GM23248 (cell line): ENCODE data around the gene AKAP12. TPM values are rescaled to one million over a fixed set of nuclear protein-coding genes. Genes with fewer than 3 reads are reported as not detected.
"Not testable (repeated sequence)": the region's sequence is repeated elsewhere in the genome, so short reads cannot be mapped to it uniquely, and the experiment has no call there.

Source experiments
- DNase-seq: peaks from one replicate; pipeline ENCODE4 v3.0.0-alpha.2; 2015
- H2AFZ ChIP-seq: fragments of 200-600 bp; sonication (generic); 2 replicates; pipeline ENCODE4 v1.6.1; 2016; ENCODE audit warnings: antibody characterized with exemption
- H3F3A ChIP-seq: fragments of 200-600 bp; sonication (generic); 2 replicates; pipeline ENCODE4 v1.6.1; 2016; ENCODE audit warnings: mild to moderate bottlenecking, antibody characterized with exemption, mixed run types; ENCODE audit not compliant: insufficient read depth
- H3K27ac ChIP-seq: fragments of 200-600 bp; sonication (generic); 2 replicates; pipeline ENCODE4 v1.5.1; 2016; ENCODE audit warnings: mild to moderate bottlenecking
- H3K27me3 ChIP-seq: fragments of 200-600 bp; sonication (generic); replicated peaks from 2 replicates; pipeline ENCODE4 v1.6.1; 2016; ENCODE audit warnings: mild to moderate bottlenecking; ENCODE audit not compliant: insufficient read depth
- H3K36me3 ChIP-seq: fragments of 200-600 bp; sonication (generic); 2 replicates; pipeline ENCODE4 v1.6.1; 2016; ENCODE audit warnings: low read depth, mild to moderate bottlenecking
- H3K4me1 ChIP-seq: fragments of 200-600 bp; sonication (generic); 2 replicates; pipeline ENCODE4 v1.6.1; 2016; ENCODE audit warnings: mild to moderate bottlenecking; ENCODE audit not compliant: insufficient read depth
- H3K4me2 ChIP-seq: fragments of 200-600 bp; sonication (generic); one replicate; pipeline ENCODE4 v1.6.1; 2016; ENCODE audit warnings: mild to moderate bottlenecking; ENCODE audit not compliant: unreplicated experiment
- H3K4me3 ChIP-seq: fragments of 200-600 bp; sonication (generic); 2 replicates; pipeline ENCODE4 v1.5.1; 2016; ENCODE audit warnings: mild to moderate bottlenecking
- H3K79me2 ChIP-seq: fragments of 200-600 bp; sonication (generic); 2 replicates; pipeline ENCODE4 v1.6.1; 2016; ENCODE audit warnings: mild to moderate bottlenecking; ENCODE audit not compliant: insufficient read depth
- H3K9ac ChIP-seq: fragments of 200-600 bp; sonication (generic); 2 replicates; pipeline ENCODE4 v1.6.1; 2016; ENCODE audit warnings: mild to moderate bottlenecking
- H3K9me2 ChIP-seq: fragments of 200-600 bp; sonication (generic); 2 replicates; pipeline ENCODE4 v1.6.1; 2016; ENCODE audit warnings: mixed run types, mild to moderate bottlenecking, moderate library complexity; ENCODE audit not compliant: insufficient read depth
- H3K9me3 ChIP-seq: fragments of 200-600 bp; sonication (generic); one replicate; pipeline ENCODE4 v1.6.1; 2017; ENCODE audit warnings: low read depth
- H4K20me1 ChIP-seq: fragments of 200-600 bp; sonication (generic); 2 replicates; pipeline ENCODE4 v1.6.0; 2016; ENCODE audit not compliant: insufficient read depth
- EZH2 ChIP-seq: fragments of 200-600 bp; sonication (generic); IDR thresholded peaks from 2 replicates; pipeline ENCODE4 v1.6.1; 2018; ENCODE audit warnings: antibody characterized with exemption, mild to moderate bottlenecking; ENCODE audit not compliant: insufficient read depth, poor library complexity, severe bottlenecking
- EZH2phosphoT487 ChIP-seq: fragments of 200-600 bp; sonication (generic); IDR thresholded peaks from 2 replicates; pipeline ENCODE4 v1.6.1; 2018; ENCODE audit warnings: antibody characterized with exemption, moderate library complexity, mild to moderate bottlenecking, low read depth; ENCODE audit not compliant: insufficient read depth
- WGBS, 2 experiments: methylation state at CpG; one replicate each; pipeline ENCODE4 v1.1.6; 2015 to 2017; ENCODE audit warnings: low lambda C conversion rate in 2 of 2, low coverage in 1 of 2; ENCODE audit errors: missing lambda C conversion rate in 2 of 2; 5-methylcytosine and 5-hydroxymethylcytosine counted together
- in situ Hi-C: fragments of 300-500 bp; cut with MboI; formaldehyde crosslinking; loops from 2 replicates; pipeline ENCODE4 v1.15.0; 2020
- polyA plus RNA-seq: library from polyadenylated mRNA; unstranded; fragments of >200 nt; fragmentation: Nextera tagmentation; extraction: Ambion mirVana; gene quantifications from 2 replicates; pipeline ENCODE4 v1.2.1, GENCODE V29; 2016
- total RNA-seq: library from RNA; depleted of rRNA; stranded (reverse); fragments of >200 nt; shearing (Covaris generic); gene quantifications from 2 replicates; pipeline ENCODE4 v1.2.3, GENCODE V29; 2014

Gene AKAP12
- total and polyA plus RNA-seq, 2 experiments from 2014 or later: 15.7 to 24.6 TPM

DNA sequence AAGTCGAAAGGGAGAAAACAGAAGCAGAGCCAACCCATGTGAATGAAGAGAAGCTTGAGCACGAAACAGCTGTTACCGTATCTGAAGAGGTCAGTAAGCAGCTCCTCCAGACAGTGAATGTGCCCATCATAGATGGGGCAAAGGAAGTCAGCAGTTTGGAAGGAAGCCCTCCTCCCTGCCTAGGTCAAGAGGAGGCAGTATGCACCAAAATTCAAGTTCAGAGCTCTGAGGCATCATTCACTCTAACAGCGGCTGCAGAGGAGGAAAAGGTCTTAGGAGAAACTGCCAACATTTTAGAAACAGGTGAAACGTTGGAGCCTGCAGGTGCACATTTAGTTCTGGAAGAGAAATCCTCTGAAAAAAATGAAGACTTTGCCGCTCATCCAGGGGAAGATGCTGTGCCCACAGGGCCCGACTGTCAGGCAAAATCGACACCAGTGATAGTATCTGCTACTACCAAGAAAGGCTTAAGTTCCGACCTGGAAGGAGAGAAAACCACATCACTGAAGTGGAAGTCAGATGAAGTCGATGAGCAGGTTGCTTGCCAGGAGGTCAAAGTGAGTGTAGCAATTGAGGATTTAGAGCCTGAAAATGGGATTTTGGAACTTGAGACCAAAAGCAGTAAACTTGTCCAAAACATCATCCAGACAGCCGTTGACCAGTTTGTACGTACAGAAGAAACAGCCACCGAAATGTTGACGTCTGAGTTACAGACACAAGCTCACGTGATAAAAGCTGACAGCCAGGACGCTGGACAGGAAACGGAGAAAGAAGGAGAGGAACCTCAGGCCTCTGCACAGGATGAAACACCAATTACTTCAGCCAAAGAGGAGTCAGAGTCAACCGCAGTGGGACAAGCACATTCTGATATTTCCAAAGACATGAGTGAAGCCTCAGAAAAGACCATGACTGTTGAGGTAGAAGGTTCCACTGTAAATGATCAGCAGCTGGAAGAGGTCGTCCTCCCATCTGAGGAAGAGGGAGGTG, 112.9 kb downstream of the AKAP12 start:
- Histone ChIP-seq H3K9me3 (no peaks in the 10 kb centered on the region), H3K36me3 (no peaks in the 10 kb centered on the region; the same call in 1 of the 2 replicates), H3K9me2 (no peaks in the 10 kb centered on the region), H3F3A (0 out of 2 replicates have a peak, but pooled peaks cover 4% of the 10 kb centered on the region), H2AFZ (no peak overlapping the region), H3K4me2 (no peak overlapping the region), H3K9ac (no peak overlapping the region), H3K27ac (no peak overlapping the region), H3K27me3 (no peaks in the 10 kb centered on the region), H3K4me3 (no peak overlapping the region), H4K20me1 (no peaks in the 10 kb centered on the region), H3K79me2 (no peaks in the 10 kb centered on the region), H3K4me1 (peaks cover 7% of the 10 kb centered on the region; the same call in 1 of the 2 replicates)
- no peak for DNase-seq
- 93 to 94% methylated on average over 19 of the region's 19 CpGs for WGBS, 2 experiments
- no peak for TF ChIP-seq EZH2phosphoT487
- no peak for TF ChIP-seq EZH2
- in situ Hi-C loops: no loop called here

DNA sequence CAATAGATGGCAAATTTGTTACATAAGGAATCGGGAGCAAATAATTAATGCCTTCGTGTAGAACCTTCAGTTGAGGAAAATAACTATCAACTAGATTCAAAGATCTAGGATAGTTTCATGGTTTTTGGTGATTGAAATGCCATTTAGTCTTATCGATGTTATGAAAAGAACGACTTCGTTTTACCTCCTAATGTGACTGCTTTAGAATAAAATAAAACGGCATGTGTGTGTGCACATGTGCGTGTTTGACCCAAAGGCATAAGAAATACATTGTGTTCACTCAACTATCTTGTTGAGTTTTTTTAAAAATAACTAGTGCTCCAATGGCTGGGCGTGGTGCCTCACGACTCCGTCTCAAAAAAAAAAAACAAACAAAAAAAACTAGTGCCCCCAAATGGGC, 114.0 kb downstream of the AKAP12 start:
- DNase-seq: no peak
- H4K20me1 ChIP-seq: no peaks in the 10 kb centered on the region
- H3K27me3 ChIP-seq: no peaks in the 10 kb centered on the region
- H3K79me2 ChIP-seq: no peaks in the 10 kb centered on the region
- H3K9me2 ChIP-seq: no peaks in the 10 kb centered on the region
- no peaks in the 10 kb centered on the region for H3K9me3 ChIP-seq
- 96 to 98% methylated on average over 10 of the region's 10 CpGs for WGBS, 2 experiments
- no peak overlapping the region for H3K4me3 ChIP-seq
- peaks cover 11% of the 10 kb centered on the region; the same call in 1 of the 2 replicates for H3F3A ChIP-seq
- peaks cover 7% of the 10 kb centered on the region; the same call in 1 of the 2 replicates for H3K4me1 ChIP-seq
- in situ Hi-C loops: no loop called here
- TF ChIP-seq EZH2: no peak
- TF ChIP-seq EZH2phosphoT487: no peak
- no peaks in the 10 kb centered on the region; the same call in 1 of the 2 replicates for H3K36me3 ChIP-seq
- H3K9ac ChIP-seq: no peak overlapping the region
- no peak overlapping the region for H3K27ac ChIP-seq
- no peak overlapping the region for H3K4me2 ChIP-seq
- H2AFZ ChIP-seq: no peak overlapping the region

DNA sequence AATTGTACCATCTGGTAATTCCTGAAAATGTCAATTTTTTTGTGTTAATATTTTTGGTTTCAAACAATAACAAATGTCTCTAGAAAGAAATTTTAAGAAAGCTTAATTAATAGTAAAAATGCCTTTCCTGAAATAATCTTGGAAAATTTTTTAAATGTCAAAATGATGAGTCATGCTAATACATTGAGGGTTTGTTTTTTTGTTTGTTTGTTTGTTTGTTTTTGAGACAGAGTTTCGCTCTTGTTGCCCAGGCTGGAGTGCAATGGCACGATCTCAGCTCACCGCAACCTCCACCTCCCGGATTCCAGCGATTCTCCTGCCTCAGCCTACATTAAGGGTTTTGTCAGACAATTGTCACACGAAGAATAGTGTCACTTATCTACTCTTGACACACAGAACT, 117.2 kb downstream of the AKAP12 start:
- Histone ChIP-seq H3K4me3 (peak overlapping the region; percentile 51), H3F3A (peaks cover 14% of the 10 kb centered on the region; the same call in 1 of the 2 replicates), H2AFZ (peak overlapping the region; percentile 58; the same call in 1 of the 2 replicates), H3K9ac (peak overlapping the region; percentile 2; the same call in 1 of the 2 replicates), H3K4me2 (peak overlapping the region; percentile 72)
- WGBS, 2 experiments: 69 to 71% methylated on average over 6 of the region's 6 CpGs
- H3K9me2 ChIP-seq, in situ Hi-C loops, H3K27me3 ChIP-seq, H3K79me2 ChIP-seq, H3K4me1 ChIP-seq, H4K20me1 ChIP-seq, H3K27ac ChIP-seq, H3K9me3 ChIP-seq, H3K36me3 ChIP-seq: not testable (repeated sequence)
- DNase-seq: peak; percentile 14

DNA sequence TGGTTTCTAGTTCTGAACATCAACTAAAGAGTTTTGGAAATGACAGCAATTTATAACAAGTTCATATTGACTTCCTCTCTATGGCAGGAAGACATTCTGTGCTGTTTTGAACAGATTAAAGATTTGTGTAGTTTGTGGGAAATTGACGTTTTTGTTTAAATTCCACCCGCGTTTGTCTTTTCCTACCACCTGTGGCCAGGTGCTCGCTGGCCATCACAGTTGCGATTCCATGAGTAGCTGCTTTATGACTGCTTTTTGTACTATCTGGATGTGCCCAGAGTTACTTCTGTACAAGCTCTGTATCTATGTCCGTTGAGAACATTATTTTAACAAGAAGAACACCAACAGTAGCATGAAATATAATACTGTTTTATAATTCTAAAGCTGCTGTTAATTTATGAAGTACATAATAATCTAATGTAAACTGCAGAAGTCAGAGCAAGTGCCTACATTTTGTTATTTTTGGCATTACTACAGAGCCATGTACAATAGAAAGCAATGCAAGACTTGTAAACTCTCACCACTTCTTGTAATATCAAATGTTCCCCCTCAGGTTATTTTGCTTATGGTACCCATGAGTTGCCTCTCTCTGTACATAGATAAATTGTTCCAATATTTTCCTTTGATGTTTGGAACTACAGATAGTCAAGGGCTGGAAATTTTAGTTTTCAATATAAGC, 118.1 kb downstream of the AKAP12 start:
- no peak overlapping the region for H3K27ac ChIP-seq
- no peaks in the 10 kb centered on the region for H3K79me2 ChIP-seq
- no peaks in the 10 kb centered on the region for H3K9me3 ChIP-seq
- peak overlapping the region; percentile 72 for H3K4me2 ChIP-seq
- no peak overlapping the region for H3K9ac ChIP-seq
- no peaks in the 10 kb centered on the region for H4K20me1 ChIP-seq
- H3F3A ChIP-seq: peaks cover 14% of the 10 kb centered on the region; the same call in 1 of the 2 replicates
- no peaks in the 10 kb centered on the region for H3K9me2 ChIP-seq
- H3K27me3 ChIP-seq: no peaks in the 10 kb centered on the region
- no peak for TF ChIP-seq EZH2phosphoT487
- H3K4me1 ChIP-seq: peaks cover 7% of the 10 kb centered on the region; the same call in 1 of the 2 replicates
- H2AFZ ChIP-seq: no peak overlapping the region
- no peak for DNase-seq
- H3K4me3 ChIP-seq: no peak overlapping the region
- WGBS, 2 experiments: 88 to 89% methylated on average over 6 of the region's 6 CpGs
- 0 out of 2 replicates have a peak, but pooled peaks cover 8% of the 10 kb centered on the region for H3K36me3 ChIP-seq
- in situ Hi-C loops: no loop called here
